Loucy (cell line): ENCODE results near the gene FOXO3.
A peak's percentile ranks its signal among the peaks of the same experiment; 100 is the strongest.

Source experiments
- H2AFZ ChIP-seq: fragments of 200-600 bp; sonication (generic); 2 replicates; pipeline ENCODE4 v1.6.0; 2016; ENCODE audit warnings: antibody characterized with exemption, mild to moderate bottlenecking, low read length, moderate library complexity
- H3F3A ChIP-seq: fragments of 200-600 bp; 2 replicates; pipeline ENCODE4 v1.6.0; 2016; ENCODE audit warnings: antibody characterized with exemption, low read depth, mild to moderate bottlenecking
- H3K27me3 ChIP-seq: fragments of 200-600 bp; sonication (generic); 2 replicates; pipeline ENCODE4 v1.6.1; 2014; ENCODE audit warnings: low read length, mild to moderate bottlenecking; ENCODE audit not compliant: insufficient read depth, poor library complexity, severe bottlenecking
- H3K36me3 ChIP-seq: fragments of 200-600 bp; sonication (generic); 2 replicates; pipeline ENCODE4 v1.6.1; 2016; ENCODE audit warnings: low read length; ENCODE audit not compliant: insufficient read depth
- H3K4me1 ChIP-seq: fragments of 200-600 bp; sonication (generic); 2 replicates; pipeline ENCODE4 v1.5.1; 2014; ENCODE audit warnings: low read length, mild to moderate bottlenecking; ENCODE audit not compliant: insufficient read depth, poor library complexity, severe bottlenecking
- H3K4me2 ChIP-seq: fragments of 200-600 bp; sonication (generic); 2 replicates; pipeline ENCODE4 v1.6.0; 2014; ENCODE audit warnings: antibody characterized with exemption, low read length, low read depth, mild to moderate bottlenecking; ENCODE audit not compliant: poor library complexity, severe bottlenecking
- H3K4me3 ChIP-seq: fragments of 200-600 bp; sonication (generic); 2 replicates; pipeline ENCODE4 v1.5.1; 2014; ENCODE audit warnings: low read length, mild to moderate bottlenecking, mixed read lengths; ENCODE audit not compliant: poor library complexity, severe bottlenecking
- H3K79me2 ChIP-seq: fragments of 200-600 bp; sonication (generic); 2 replicates; pipeline ENCODE4 v1.6.1; 2014; ENCODE audit warnings: low read length; ENCODE audit not compliant: insufficient read depth
- H3K9ac ChIP-seq: fragments of 200-600 bp; sonication (generic); 2 replicates; pipeline ENCODE4 v1.6.0; 2014; ENCODE audit warnings: mild to moderate bottlenecking, low read depth, low read length, moderate library complexity; ENCODE audit not compliant: poor library complexity, severe bottlenecking
- H3K9me2 ChIP-seq: fragments of 200-600 bp; sonication (generic); replicated peaks from 2 replicates; pipeline ENCODE4 v1.6.1; 2016; ENCODE audit warnings: low read depth, low read length, mixed read lengths
- H3K9me3 ChIP-seq: fragments of 200-600 bp; sonication (generic); 2 replicates; pipeline ENCODE4 v1.6.1; 2014; ENCODE audit warnings: mild to moderate bottlenecking, antibody characterized with exemption, low read length, low read depth; ENCODE audit not compliant: insufficient read depth
- H4K20me1 ChIP-seq: fragments of 200-600 bp; sonication (generic); 2 replicates; pipeline ENCODE4 v1.6.0; 2014; ENCODE audit warnings: antibody characterized with exemption, low read length, mild to moderate bottlenecking; ENCODE audit not compliant: insufficient read depth, poor library complexity, severe bottlenecking
- EZH2phosphoT487 ChIP-seq: fragments of 200-600 bp; IDR thresholded peaks from 2 replicates; pipeline ENCODE4 v1.6.1; 2018; ENCODE audit warnings: antibody characterized with exemption, mild to moderate bottlenecking, moderate library complexity, borderline replicate concordance
- TF ChIP-seq, protein P1 (sequence below): fragments of 200-600 bp; sonication (generic); conservative IDR thresholded peaks from 2 replicates; pipeline ENCODE4 v1.5.1; 2014; ENCODE audit warnings: mild to moderate bottlenecking, antibody characterized with exemption, low read length

Gene FOXO3

DNA sequence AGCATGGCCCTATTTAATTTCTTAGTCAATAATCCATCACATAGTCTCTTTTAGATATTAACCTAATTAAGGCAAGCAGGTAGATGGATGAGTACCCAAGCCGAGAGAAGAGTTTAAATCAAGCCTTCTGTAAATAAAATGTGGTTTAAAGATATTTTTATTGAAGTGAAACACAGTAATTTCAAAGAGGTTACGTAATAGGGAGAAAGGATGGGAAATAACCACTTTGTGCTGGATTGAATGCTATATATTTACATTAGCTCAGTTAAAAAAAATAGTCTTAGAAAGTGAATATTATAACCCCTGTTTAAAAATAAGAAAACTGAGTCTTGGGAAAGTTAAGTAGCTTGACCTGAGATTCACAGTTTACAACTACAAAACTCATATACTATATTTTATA is 37.0 kb upstream of the FOXO3 start:
- peaks cover 1% of the 10 kb centered on the region for H3K4me1 ChIP-seq
- H3K79me2 ChIP-seq: no peaks in the 10 kb centered on the region
- H3K27me3 ChIP-seq: no peaks in the 10 kb centered on the region
- TF ChIP-seq, protein P1, sequence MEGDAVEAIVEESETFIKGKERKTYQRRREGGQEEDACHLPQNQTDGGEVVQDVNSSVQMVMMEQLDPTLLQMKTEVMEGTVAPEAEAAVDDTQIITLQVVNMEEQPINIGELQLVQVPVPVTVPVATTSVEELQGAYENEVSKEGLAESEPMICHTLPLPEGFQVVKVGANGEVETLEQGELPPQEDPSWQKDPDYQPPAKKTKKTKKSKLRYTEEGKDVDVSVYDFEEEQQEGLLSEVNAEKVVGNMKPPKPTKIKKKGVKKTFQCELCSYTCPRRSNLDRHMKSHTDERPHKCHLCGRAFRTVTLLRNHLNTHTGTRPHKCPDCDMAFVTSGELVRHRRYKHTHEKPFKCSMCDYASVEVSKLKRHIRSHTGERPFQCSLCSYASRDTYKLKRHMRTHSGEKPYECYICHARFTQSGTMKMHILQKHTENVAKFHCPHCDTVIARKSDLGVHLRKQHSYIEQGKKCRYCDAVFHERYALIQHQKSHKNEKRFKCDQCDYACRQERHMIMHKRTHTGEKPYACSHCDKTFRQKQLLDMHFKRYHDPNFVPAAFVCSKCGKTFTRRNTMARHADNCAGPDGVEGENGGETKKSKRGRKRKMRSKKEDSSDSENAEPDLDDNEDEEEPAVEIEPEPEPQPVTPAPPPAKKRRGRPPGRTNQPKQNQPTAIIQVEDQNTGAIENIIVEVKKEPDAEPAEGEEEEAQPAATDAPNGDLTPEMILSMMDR: no peak
- TF ChIP-seq EZH2phosphoT487: no peak
- no peaks in the 10 kb centered on the region for H3K9me3 ChIP-seq
- no peaks in the 10 kb centered on the region for H3F3A ChIP-seq
- H3K4me3 ChIP-seq: no peak overlapping the region
- no peaks in the 10 kb centered on the region for H4K20me1 ChIP-seq
- H3K9ac ChIP-seq: no peak overlapping the region
- H3K4me2 ChIP-seq: no peak overlapping the region
- no peaks in the 10 kb centered on the region for H3K9me2 ChIP-seq
- H3K36me3 ChIP-seq: no peaks in the 10 kb centered on the region
- no peak overlapping the region for H2AFZ ChIP-seq

- Histone ChIP-seq H3K4me3 (no peak overlapping the region), H3F3A (no peaks in the 10 kb centered on the region)
Observed at GRCh38 chr6:108524528-108525248, 36.0 kb upstream of the FOXO3 start.

GRCh38 chr6:108526739-108527174 is 34.0 kb upstream of the FOXO3 start:
- no peak overlapping the region for H3K9ac ChIP-seq
- no peaks in the 10 kb centered on the region for H3F3A ChIP-seq
- no peaks in the 10 kb centered on the region for H3K27me3 ChIP-seq
- TF ChIP-seq, protein P1: peak; percentile 95
- TF ChIP-seq EZH2phosphoT487: no peak
- no peaks in the 10 kb centered on the region for H4K20me1 ChIP-seq
- no peak overlapping the region for H3K4me2 ChIP-seq
- H3K4me1 ChIP-seq: no peaks in the 10 kb centered on the region
- no peak overlapping the region for H3K4me3 ChIP-seq
- H2AFZ ChIP-seq: no peak overlapping the region
- H3K9me3 ChIP-seq: no peaks in the 10 kb centered on the region
- H3K79me2 ChIP-seq: no peaks in the 10 kb centered on the region
- H3K36me3 ChIP-seq: no peaks in the 10 kb centered on the region
- H3K9me2 ChIP-seq: no peaks in the 10 kb centered on the region

More at GRCh38 chr6:108524528-108525248, 36.0 kb upstream of the FOXO3 start:
- H2AFZ ChIP-seq: no peak overlapping the region
- H3K9ac ChIP-seq: no peak overlapping the region
- no peaks in the 10 kb centered on the region for H3K36me3 ChIP-seq
- H3K4me2 ChIP-seq: no peak overlapping the region
- H3K9me2 ChIP-seq: no peaks in the 10 kb centered on the region
- H3K4me1 ChIP-seq: no peaks in the 10 kb centered on the region
- H4K20me1 ChIP-seq: no peaks in the 10 kb centered on the region
- no peaks in the 10 kb centered on the region for H3K27me3 ChIP-seq
- H3K79me2 ChIP-seq: no peaks in the 10 kb centered on the region
- no peaks in the 10 kb centered on the region for H3K9me3 ChIP-seq
- TF ChIP-seq EZH2phosphoT487: no peak
- TF ChIP-seq, protein P1: no peak
